Calu3 (cell line): Measurements from ENCODE around the gene CETP. TPM values are rescaled to one million over a fixed set of nuclear protein-coding genes. Genes with fewer than 3 reads are reported as not detected.

Experiments used
- BruUV-seq: library from RNA; stranded (reverse); fragments of 400-500 nt; replicated peaks from 2 replicates; lab custom pipeline; 2021; lab: Mats Ljungman, UMichigan
- CTCF ChIA-PET: fragments of 300-600 bp; sonication (Branson Sonifier 250); formaldehyde crosslinking; loops from one replicate; lab custom pipeline; 2022; ENCODE audit warnings: antibody characterized with exemption; lab: Charles Lee
- DNase-seq: peaks from one replicate; pipeline ENCODE4 v3.0.0; 2022
- H3K27ac Mint-ChIP-seq: one replicate; pipeline ENCODE4 v1.8.0; 2022; ENCODE audit warnings: mixed read lengths; ENCODE audit not compliant: unreplicated experiment
- H3K27me3 Mint-ChIP-seq: one replicate; pipeline ENCODE4 v1.8.0; 2022; ENCODE audit warnings: mixed read lengths; ENCODE audit not compliant: unreplicated experiment
- H3K36me3 Mint-ChIP-seq: one replicate; pipeline ENCODE4 v1.8.0; 2022; ENCODE audit warnings: mild to moderate bottlenecking, moderate library complexity, mixed read lengths; ENCODE audit not compliant: insufficient read depth, unreplicated experiment
- H3K4me1 Mint-ChIP-seq: one replicate; pipeline ENCODE4 v1.8.0; 2022; ENCODE audit warnings: mild to moderate bottlenecking, low read depth, mixed read lengths; ENCODE audit not compliant: unreplicated experiment
- H3K4me3 Mint-ChIP-seq: one replicate; pipeline ENCODE4 v1.8.0; 2022; ENCODE audit warnings: mild to moderate bottlenecking, low read depth, moderate library complexity, mixed read lengths; ENCODE audit not compliant: unreplicated experiment
- H3K9me3 Mint-ChIP-seq: one replicate; pipeline ENCODE4 v1.8.0; 2022; ENCODE audit warnings: low read depth, mixed read lengths; ENCODE audit not compliant: unreplicated experiment
- intact Hi-C: fragments of 100-400 bp; cut with micrococcal nuclease; formaldehyde crosslinking; loops from one replicate; pipeline ENCODE4 v1.10.0; 2022; ENCODE audit not compliant: unreplicated experiment
- total RNA-seq: library from RNA; stranded (reverse); gene quantifications from 2 replicates; pipeline ENCODE4 v1.2.3, GENCODE V29; 2022
- TF ChIP-seq, protein P1 (sequence below): fragments of 200-600 bp; IDR thresholded peaks from one replicate; pipeline ENCODE4 v1.8.0; 2022; ENCODE audit warnings: antibody characterized with exemption; ENCODE audit not compliant: unreplicated experiment

CETP gene
- total RNA-seq, 1 experiment from 2014 or later: not detected

DNA sequence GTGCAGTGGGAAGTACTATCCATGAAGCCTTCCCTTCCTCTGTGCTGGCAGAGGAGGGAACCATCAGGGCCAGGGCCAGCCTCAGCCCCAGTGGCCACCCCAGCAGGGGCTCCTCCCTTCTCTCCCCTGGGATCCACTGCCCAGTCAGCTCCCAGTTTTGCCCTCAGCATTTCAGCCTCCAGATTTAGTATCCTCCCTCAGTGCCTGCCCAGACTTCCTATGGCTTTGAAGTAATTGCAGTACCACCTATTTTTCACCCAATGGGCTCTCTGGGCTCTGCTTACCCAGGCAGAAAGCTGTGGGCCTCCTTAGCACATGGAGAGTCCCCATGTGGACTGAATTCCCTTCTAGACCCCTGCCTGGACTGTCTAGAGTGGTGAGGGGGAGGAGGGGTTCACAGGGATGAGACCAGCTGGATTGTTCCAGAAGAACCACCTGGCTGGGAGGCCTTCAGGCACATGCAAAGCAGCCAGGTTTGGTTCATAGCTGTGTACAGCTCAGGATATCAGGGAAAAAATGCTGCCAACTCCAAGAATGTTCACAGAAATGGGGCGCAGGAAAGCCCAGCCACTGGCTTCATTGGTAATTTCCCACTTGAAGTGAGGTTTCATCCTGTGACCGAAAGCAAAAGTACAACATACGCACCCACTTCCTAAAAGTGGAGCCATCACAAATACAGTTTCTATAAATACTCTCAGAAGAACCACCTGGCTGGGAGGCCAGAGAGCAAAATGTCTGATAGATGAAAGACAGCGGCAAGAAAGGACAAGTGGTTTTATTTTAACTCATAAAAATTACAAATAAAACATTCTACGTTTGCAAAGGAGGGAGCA is 45.0 kb upstream of the CETP start:
- no TSS peak for BruUV-seq
- TF ChIP-seq, protein P1, sequence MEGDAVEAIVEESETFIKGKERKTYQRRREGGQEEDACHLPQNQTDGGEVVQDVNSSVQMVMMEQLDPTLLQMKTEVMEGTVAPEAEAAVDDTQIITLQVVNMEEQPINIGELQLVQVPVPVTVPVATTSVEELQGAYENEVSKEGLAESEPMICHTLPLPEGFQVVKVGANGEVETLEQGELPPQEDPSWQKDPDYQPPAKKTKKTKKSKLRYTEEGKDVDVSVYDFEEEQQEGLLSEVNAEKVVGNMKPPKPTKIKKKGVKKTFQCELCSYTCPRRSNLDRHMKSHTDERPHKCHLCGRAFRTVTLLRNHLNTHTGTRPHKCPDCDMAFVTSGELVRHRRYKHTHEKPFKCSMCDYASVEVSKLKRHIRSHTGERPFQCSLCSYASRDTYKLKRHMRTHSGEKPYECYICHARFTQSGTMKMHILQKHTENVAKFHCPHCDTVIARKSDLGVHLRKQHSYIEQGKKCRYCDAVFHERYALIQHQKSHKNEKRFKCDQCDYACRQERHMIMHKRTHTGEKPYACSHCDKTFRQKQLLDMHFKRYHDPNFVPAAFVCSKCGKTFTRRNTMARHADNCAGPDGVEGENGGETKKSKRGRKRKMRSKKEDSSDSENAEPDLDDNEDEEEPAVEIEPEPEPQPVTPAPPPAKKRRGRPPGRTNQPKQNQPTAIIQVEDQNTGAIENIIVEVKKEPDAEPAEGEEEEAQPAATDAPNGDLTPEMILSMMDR: no peak
- no peak overlapping the region for H3K27ac Mint-ChIP-seq

DNA sequence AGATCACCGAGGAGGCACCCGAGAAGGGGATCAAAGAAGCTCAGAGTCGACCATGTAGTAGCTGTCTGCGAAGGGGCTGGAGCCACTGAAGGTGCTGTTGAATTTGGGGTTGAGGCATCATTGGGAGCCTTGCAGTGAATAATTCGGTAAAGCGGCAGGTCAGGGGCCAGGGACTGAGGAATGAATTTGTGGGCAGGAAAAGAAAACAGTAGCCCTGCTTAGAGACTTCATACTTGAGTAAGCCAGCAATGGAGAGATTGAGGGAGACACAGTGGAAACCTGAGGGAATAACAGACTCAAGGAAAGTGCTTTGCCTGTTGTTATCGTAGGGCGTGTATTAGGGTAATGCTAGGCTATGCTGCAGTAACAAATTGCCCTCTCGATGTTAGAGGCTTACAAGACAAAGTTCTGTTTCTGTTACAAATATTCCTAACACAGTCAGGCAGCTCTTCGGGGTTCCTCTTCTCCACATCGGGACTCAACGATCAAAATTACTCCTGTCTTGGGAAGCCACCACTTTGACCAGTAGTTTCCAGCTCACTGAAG is 43.2 kb upstream of the CETP start:
- intact Hi-C loops: no loop called here
- Mint-ChIP-seq H3K4me1 (peaks cover 8% of the 10 kb centered on the region), H3K9me3 (no peaks in the 10 kb centered on the region), H3K27me3 (peaks cover 81% of the 10 kb centered on the region), H3K36me3 (no peaks in the 10 kb centered on the region), H3K27ac (no peak overlapping the region), H3K4me3 (no peak overlapping the region)
- TF ChIP-seq, protein P1: no peak
- no peak for DNase-seq
- BruUV-seq: no TSS peak
- CTCF ChIA-PET: interaction anchor here (0.9 to 1.1 kb wide), 2 partner anchors 14 to 36 kb away, joined by 3 read pairs; no protein-coding TSS in a partner anchor

More for the DNA sequence above, 45.0 kb upstream of the CETP start:
- Mint-ChIP-seq H3K4me1 (peaks cover 17% of the 10 kb centered on the region), H3K36me3 (no peaks in the 10 kb centered on the region), H3K4me3 (no peak overlapping the region), H3K9me3 (no peaks in the 10 kb centered on the region), H3K27me3 (peaks cover 94% of the 10 kb centered on the region)
- DNase-seq: no peak
- CTCF ChIA-PET: no interaction called here
- intact Hi-C loops: no loop called here

DNA sequence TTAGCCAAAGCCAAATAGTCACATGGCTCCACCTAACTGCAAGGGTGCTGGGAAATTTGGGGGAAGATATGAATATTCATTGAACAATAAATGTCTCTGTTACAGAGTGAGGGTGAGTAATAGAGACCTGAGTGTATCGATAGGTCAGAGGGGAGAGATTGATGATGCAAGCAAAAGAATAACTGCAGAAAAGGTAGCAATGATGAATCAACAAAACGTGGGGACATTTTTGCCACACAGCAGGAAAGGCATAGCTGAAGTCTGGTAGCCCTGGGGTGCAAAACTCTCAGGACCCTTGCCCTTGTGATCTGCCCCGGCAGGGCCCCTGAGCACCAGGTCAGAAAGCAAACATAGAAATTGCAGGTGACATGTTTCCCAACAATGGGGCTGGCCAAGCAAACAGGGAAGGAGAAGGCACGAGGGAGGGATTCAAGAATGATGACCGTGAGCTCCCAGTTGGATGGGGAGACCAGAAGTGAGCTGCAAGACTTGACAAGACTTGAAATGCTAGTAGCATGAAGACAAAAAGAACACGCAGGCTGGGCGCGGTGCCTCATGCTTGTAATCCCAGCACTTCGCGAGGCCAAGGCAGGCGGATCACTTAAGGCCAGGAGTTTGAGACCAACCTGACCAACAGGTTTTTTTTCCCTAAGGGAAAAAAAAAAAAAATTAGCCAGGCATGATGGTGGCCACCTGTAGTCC is 42.5 kb upstream of the CETP start:
- Mint-ChIP-seq H3K36me3 (no peaks in the 10 kb centered on the region), H3K27me3 (peaks cover 74% of the 10 kb centered on the region), H3K4me1 (peaks cover 8% of the 10 kb centered on the region), H3K27ac (no peak overlapping the region), H3K4me3 (no peak overlapping the region), H3K9me3 (no peaks in the 10 kb centered on the region)
- intact Hi-C loops: no loop called here
- no peak for DNase-seq
- TF ChIP-seq, protein P1: no peak
- CTCF ChIA-PET: interaction anchor here (1.0 kb wide), 1 partner anchor 36 kb away, joined by 3 read pairs; no protein-coding TSS in a partner anchor
- BruUV-seq: no TSS peak

DNA sequence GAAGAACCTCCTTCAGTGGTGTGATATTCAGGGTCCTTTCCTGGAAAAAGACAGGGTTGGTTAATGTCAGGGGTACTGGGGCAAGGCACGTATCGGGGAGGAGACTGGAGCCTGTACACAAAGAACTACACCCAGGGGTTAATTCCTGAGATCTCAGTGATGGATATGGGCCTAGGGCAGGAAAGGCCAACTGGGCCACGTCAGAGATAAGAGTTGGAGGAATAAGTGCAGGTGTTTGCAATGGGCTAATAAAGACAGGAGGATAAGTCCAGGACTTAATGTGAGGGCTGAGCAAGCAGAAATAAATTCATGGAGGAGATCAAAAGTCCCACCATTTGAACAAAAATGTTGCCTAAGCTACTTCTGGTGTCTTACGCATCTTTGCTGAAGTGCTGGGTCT is 40.2 kb upstream of the CETP start:
- no TSS peak for BruUV-seq
- DNase-seq: no peak
- CTCF ChIA-PET: interaction anchor here (0.7 kb wide), 1 partner anchor 197 kb away, joined by 3 read pairs; no protein-coding TSS in a partner anchor
- peaks cover 56% of the 10 kb centered on the region for H3K27me3 Mint-ChIP-seq
- H3K36me3 Mint-ChIP-seq: no peaks in the 10 kb centered on the region
- H3K4me1 Mint-ChIP-seq: peaks cover 8% of the 10 kb centered on the region
- no peak overlapping the region for H3K4me3 Mint-ChIP-seq
- TF ChIP-seq, protein P1: no peak
- intact Hi-C loops: no loop called here
- H3K27ac Mint-ChIP-seq: no peak overlapping the region
- no peaks in the 10 kb centered on the region for H3K9me3 Mint-ChIP-seq
